Ishikawa (cell line): ENCODE data around the gene TRAPPC12.

Experiments
- CEBPB ChIP-seq: IDR thresholded peaks from 2 replicates; pipeline ENCODE4 v1.6.1; 2012
- CREB1 ChIP-seq: IDR thresholded peaks from 2 replicates; pipeline ENCODE4 v1.6.1; 2012; ENCODE audit warnings: low read depth
- EGR1 ChIP-seq: IDR thresholded peaks from 2 replicates; pipeline ENCODE4 v1.6.1; 2012
- EP300 ChIP-seq: IDR thresholded peaks from 2 replicates; pipeline ENCODE4 v1.6.1; 2012; ENCODE audit warnings: borderline replicate concordance
- FOXM1 ChIP-seq: IDR thresholded peaks from 2 replicates; pipeline ENCODE4 v1.6.1; 2012; ENCODE audit warnings: low read depth, borderline replicate concordance
- MAX ChIP-seq: IDR thresholded peaks from 2 replicates; pipeline ENCODE4 v1.6.1; 2012
- NFIC ChIP-seq: IDR thresholded peaks from 2 replicates; pipeline ENCODE4 v1.6.1; 2012
- RAD21 ChIP-seq: IDR thresholded peaks from 2 replicates; pipeline ENCODE4 v1.6.1; 2012; ENCODE audit warnings: low read depth
- TAF1 ChIP-seq: IDR thresholded peaks from 2 replicates; pipeline ENCODE4 v1.6.1; 2012; ENCODE audit warnings: low read depth, mild to moderate bottlenecking
- TCF12 ChIP-seq: IDR thresholded peaks from 2 replicates; pipeline ENCODE4 v1.6.1; 2012; ENCODE audit warnings: low read depth
- TEAD4 ChIP-seq: IDR thresholded peaks from 2 replicates; pipeline ENCODE4 v1.6.1; 2012
- USF1 ChIP-seq: IDR thresholded peaks from 2 replicates; pipeline ENCODE4 v1.6.1; 2012
- YY1 ChIP-seq: IDR thresholded peaks from 2 replicates; pipeline ENCODE4 v1.6.1; 2012; ENCODE audit warnings: low read depth
- ZBTB7A ChIP-seq: IDR thresholded peaks from 2 replicates; pipeline ENCODE4 v1.6.1; 2012; ENCODE audit warnings: low read depth
- TF ChIP-seq, protein P1 (sequence below): IDR thresholded peaks from 2 replicates; pipeline ENCODE4 v1.6.1; 2012; ENCODE audit warnings: low read depth, mild to moderate bottlenecking

Gene TRAPPC12

GRCh38 chr2:3426615-3427014 is 47.1 kb downstream of the TRAPPC12 start:
- TF ChIP-seq USF1 (no peak), EP300 (no peak), EGR1 (no peak), RAD21 (no peak)

DNA sequence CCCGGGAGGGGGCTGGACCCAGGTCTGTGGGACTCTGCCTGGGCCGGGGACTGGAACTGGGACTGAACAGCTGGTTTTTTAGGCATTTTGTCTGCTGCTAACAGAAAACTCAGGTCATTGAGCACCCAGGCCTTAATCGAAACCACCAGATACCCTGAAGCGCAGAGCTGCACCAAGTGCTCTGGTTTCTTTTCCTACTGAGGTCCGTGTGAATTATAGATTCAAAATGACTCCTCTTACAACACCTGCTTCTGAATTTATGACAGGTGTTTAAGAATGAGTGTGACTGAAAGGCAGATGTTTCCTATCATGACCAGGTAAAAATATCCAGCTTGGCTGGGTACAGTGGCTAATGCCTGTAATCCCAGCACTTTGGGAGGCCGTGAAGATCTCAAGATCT is 47.8 kb downstream of the TRAPPC12 start:
- TF ChIP-seq CEBPB (no peak), YY1 (no peak), RAD21 (no peak), MAX (no peak), EP300 (no peak), TAF1 (no peak), EGR1 (no peak), ZBTB7A (no peak), NFIC (no peak), TEAD4 (no peak)
- TF ChIP-seq, protein P1, sequence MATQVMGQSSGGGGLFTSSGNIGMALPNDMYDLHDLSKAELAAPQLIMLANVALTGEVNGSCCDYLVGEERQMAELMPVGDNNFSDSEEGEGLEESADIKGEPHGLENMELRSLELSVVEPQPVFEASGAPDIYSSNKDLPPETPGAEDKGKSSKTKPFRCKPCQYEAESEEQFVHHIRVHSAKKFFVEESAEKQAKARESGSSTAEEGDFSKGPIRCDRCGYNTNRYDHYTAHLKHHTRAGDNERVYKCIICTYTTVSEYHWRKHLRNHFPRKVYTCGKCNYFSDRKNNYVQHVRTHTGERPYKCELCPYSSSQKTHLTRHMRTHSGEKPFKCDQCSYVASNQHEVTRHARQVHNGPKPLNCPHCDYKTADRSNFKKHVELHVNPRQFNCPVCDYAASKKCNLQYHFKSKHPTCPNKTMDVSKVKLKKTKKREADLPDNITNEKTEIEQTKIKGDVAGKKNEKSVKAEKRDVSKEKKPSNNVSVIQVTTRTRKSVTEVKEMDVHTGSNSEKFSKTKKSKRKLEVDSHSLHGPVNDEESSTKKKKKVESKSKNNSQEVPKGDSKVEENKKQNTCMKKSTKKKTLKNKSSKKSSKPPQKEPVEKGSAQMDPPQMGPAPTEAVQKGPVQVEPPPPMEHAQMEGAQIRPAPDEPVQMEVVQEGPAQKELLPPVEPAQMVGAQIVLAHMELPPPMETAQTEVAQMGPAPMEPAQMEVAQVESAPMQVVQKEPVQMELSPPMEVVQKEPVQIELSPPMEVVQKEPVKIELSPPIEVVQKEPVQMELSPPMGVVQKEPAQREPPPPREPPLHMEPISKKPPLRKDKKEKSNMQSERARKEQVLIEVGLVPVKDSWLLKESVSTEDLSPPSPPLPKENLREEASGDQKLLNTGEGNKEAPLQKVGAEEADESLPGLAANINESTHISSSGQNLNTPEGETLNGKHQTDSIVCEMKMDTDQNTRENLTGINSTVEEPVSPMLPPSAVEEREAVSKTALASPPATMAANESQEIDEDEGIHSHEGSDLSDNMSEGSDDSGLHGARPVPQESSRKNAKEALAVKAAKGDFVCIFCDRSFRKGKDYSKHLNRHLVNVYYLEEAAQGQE, result no peak

- TF ChIP-seq ZBTB7A (no peak), TCF12 (no peak), USF1 (no peak), CEBPB (no peak), TAF1 (no peak), TEAD4 (no peak), NFIC (no peak), MAX (no peak), YY1 (no peak), EGR1 (no peak), FOXM1 (no peak), CREB1 (no peak), RAD21 (no peak), EP300 (no peak)
- TF ChIP-seq, protein P1, result no peak
Measured at GRCh38 chr2:3428577-3428976, 49.1 kb downstream of the TRAPPC12 start.

GRCh38 chr2:3429066-3429610 is 49.6 kb downstream of the TRAPPC12 start:
- no peak for TF ChIP-seq RAD21
- no peak for TF ChIP-seq ZBTB7A
- TF ChIP-seq YY1, result no peak
- TF ChIP-seq TAF1, result no peak

DNA sequence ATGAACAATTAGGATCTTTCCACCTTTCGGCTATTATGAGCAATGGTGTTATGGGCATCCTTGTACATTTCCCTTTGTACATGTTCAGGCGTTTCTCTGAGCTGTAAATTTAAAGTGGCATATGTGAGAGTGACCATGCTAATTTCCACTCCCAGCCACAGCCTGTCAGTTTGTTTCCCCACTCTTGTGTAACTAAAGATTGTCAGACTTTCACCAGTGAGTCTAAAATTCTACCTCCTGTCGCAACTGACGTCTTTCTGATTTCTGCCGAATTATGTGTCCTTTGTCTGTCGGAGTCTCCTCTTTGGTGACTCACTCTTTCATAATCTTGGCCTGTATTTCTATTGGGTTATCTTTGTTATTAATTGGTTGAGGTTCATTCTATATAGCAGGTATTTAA is 50.7 kb downstream of the TRAPPC12 start:
- TF ChIP-seq USF1, result no peak

DNA sequence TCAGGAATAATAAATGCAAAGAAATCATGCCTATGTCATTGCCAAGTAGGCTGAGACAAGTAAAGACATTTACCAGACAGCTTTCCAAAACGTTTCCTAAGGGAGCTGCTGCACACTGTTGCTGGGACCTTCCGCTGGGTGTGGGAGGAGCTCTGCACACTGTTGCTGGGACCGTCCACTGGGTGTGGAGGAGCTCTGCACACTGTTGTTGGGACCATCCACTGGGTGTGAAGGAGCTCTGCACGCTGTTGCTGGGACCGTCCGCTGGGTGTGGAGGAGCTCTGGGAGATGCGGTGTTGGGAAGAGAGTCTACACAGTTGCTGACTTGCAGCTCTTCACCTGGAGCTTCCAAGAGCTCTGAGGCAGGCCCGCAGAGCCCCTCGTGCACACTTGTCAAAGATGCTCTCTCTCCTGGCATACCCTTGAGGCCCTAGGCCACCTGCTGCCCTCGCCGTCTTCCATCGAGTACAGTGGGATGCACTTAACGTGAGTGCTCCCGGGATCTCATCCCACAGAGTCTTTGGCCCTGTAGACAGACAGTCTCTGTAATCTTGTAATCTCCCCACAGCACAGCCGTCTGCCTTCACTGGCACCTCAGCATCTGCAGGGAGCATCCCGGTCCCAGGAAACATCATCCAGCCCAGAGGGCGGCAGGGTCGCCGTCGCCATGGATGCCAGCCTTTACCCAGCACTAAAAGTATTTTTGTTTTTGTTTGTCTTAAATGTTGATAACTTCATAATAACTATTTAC is 51.4 kb downstream of the TRAPPC12 start:
- no peak for TF ChIP-seq CREB1
- TF ChIP-seq TCF12, result no peak
- no peak for TF ChIP-seq ZBTB7A
- TF ChIP-seq YY1, result no peak

DNA sequence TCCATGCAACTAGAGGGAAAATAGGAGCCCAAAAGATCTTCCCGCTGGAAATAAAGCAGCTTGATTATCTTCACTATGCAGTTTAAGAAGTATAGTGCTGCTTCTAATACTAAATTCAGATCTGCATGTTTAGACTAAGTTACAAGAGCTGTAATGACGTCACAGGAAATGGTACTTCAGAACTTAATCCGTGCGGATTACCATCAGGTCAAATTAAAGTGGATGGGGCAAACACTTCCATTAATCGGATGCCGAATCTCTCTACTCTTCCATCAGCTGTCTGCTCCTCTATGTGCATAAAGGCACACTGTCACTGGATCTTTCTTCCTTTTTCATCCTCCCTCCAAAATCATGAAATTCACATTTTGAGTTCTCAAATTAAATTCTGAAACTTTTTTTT is 52.6 kb downstream of the TRAPPC12 start:
- TF ChIP-seq ZBTB7A (no peak), CEBPB (no peak), MAX (no peak), RAD21 (no peak), TAF1 (no peak), EP300 (no peak), NFIC (no peak), USF1 (no peak), EGR1 (no peak), TEAD4 (no peak), FOXM1 (no peak), TCF12 (no peak)
- TF ChIP-seq, protein P1, result no peak
